Sigmoid colon (tissue), 4 donors: ENCODE results near the gene RNF149.

Experiments used
- EP300 ChIP-seq, 4 donors: sonication (generic); formaldehyde crosslinking; IDR thresholded peaks; one replicate each; pipeline ENCODE4 v1.6.1; 2017; ENCODE audit warnings: antibody characterized with exemption in 4 of 4
- POLR2A ChIP-seq, 2 donors: fragments of 450-650 bp; IDR thresholded peaks; one replicate each; pipeline ENCODE4 v1.6.1; 2016; ENCODE audit warnings: antibody characterized with exemption in 2 of 2, mild to moderate bottlenecking in 2 of 2, moderate library complexity in 2 of 2
- POLR2AphosphoS5 ChIP-seq, 4 donors: sonication (generic); formaldehyde crosslinking; IDR thresholded peaks; one replicate each; pipeline ENCODE4 v1.6.1; 2017; ENCODE audit warnings: antibody characterized with exemption in 4 of 4
- TF ChIP-seq, protein P1 (sequence below), 4 experiments: fragments of 450-650 bp in 3 of 4; fragments of 200-600 bp in 1 of 4; IDR thresholded peaks; one replicate each; pipeline ENCODE4 v1.5.1; 2016 to 2019; ENCODE audit warnings: antibody characterized with exemption in 4 of 4, mild to moderate bottlenecking in 3 of 4, moderate library complexity in 2 of 4

DNA sequence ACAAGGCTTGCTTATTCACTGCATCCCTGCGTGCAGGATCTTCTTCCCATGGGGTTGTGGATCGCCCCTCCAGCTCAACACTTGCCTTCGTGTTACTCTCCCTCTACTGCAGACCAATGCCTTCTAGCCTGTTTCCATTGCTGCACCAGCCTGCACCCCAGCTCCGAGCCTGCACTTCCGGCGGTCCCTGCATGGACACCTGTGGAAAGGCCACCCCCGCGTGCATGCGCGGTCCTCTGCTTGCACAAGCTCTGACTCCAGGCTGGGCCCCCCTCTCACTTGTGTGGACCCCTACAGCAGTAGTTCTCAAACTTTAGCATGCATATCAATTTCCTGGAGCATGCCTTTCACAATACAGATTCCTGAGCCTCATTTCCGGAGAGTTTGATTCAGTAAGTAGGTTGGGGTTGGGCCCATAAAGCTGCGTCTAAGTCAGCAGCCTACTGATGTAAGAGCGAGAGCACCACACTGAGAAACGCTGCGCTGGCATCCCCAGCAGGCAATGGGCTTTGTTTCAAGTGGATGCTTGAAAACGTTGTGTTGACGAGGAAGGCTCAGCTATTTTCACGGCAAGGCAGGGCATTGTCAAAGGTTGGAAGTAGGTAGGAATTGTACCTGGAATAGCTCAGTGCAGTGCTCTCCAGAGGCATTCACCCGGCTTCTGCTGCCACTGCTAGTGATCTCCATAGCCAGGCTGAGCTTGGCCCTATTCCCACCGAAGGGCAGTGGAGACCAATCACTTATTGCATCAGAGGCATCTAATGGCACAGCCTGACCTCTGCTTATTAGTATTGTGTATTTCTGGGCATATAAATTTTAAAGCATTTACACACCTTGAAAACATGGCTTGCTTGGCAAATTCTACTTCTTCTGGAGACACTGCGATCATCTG, 46.2 kb upstream of the RNF149 start:
- TF ChIP-seq, protein P1, sequence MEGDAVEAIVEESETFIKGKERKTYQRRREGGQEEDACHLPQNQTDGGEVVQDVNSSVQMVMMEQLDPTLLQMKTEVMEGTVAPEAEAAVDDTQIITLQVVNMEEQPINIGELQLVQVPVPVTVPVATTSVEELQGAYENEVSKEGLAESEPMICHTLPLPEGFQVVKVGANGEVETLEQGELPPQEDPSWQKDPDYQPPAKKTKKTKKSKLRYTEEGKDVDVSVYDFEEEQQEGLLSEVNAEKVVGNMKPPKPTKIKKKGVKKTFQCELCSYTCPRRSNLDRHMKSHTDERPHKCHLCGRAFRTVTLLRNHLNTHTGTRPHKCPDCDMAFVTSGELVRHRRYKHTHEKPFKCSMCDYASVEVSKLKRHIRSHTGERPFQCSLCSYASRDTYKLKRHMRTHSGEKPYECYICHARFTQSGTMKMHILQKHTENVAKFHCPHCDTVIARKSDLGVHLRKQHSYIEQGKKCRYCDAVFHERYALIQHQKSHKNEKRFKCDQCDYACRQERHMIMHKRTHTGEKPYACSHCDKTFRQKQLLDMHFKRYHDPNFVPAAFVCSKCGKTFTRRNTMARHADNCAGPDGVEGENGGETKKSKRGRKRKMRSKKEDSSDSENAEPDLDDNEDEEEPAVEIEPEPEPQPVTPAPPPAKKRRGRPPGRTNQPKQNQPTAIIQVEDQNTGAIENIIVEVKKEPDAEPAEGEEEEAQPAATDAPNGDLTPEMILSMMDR (IDR thresholded peaks at IDR 0.05) = no peak
- no peak for TF ChIP-seq POLR2AphosphoS5 (IDR thresholded peaks at IDR 0.05)
- no peak for TF ChIP-seq POLR2A (IDR thresholded peaks at IDR 0.05)
- no peak for TF ChIP-seq EP300 (IDR thresholded peaks at IDR 0.05)
